ENCODE data around the gene CNTN4.
"Not testable (repeated sequence)": the region's sequence is repeated elsewhere in the genome, so short reads cannot be mapped to it uniquely, and the experiment has no call there.

CNTN4 gene

DNA sequence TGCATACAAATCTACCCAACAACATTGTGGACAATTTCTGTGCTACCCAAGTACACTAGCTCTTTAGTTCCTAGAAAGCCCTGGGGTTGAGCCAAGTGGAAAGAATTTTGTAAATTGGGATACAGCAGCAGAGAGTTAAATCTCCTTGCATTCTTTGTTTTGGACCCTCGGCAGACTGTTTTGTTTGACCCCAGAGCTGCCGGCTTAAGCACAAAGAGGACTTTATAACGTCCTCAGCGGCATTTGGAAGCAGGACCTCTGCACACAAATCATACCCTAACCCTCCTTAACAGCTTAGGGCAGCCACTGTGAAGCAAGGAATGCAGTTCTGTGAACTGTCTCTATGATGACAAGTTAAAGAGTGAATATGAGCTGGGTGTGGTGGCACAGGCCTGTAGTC is 415.3 kb downstream of the CNTN4 start:
- no peak overlapping the region for H3K4me3 ChIP-seq (ENCODE audit: low read depth, low read length)
- TF ChIP-seq, protein P1, sequence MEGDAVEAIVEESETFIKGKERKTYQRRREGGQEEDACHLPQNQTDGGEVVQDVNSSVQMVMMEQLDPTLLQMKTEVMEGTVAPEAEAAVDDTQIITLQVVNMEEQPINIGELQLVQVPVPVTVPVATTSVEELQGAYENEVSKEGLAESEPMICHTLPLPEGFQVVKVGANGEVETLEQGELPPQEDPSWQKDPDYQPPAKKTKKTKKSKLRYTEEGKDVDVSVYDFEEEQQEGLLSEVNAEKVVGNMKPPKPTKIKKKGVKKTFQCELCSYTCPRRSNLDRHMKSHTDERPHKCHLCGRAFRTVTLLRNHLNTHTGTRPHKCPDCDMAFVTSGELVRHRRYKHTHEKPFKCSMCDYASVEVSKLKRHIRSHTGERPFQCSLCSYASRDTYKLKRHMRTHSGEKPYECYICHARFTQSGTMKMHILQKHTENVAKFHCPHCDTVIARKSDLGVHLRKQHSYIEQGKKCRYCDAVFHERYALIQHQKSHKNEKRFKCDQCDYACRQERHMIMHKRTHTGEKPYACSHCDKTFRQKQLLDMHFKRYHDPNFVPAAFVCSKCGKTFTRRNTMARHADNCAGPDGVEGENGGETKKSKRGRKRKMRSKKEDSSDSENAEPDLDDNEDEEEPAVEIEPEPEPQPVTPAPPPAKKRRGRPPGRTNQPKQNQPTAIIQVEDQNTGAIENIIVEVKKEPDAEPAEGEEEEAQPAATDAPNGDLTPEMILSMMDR (IDR thresholded peaks at IDR 0.05; ENCODE audit: low read depth, low read length) = no peak
- no peak for DNase-seq (ENCODE audit: low read depth, low spot score)
- in situ Hi-C loops (cut with HindIII; ENCODE audit: low sequenced_read_pairs) = no loop called here

DNA sequence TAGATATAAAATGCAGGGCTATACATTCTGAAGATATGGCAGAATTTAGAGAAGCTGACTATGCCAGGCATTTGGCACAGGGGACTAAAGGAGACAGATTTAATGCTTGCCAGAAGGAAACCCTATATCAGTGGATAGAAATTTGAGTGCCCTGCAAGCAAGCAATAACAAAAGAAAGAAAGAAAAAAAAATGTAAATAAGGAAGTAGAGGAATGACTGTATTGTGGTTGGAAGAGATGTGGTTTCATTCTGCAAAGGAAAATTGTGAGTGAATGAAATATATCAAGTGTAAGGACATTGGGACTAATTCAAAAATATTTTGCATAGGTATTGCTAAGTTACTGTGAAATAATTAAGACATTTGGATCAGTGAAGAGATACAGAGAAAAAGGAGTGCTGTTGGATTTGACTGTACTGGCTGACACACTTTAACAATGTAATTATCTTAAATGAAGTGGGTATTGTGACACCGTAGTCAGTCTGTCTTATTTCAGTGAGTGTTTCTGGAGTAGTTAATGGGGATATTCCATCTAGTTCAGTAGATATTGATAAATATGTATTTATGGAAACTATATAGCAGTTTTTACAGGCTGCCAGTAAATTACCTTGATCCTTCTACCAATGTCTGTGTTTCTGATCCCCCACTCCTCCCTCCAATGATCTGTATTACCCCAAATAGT is 418.2 kb downstream of the CNTN4 start:
- no peak for DNase-seq (ENCODE audit: low read depth, low spot score)
- no peak overlapping the region for H3K4me3 ChIP-seq (ENCODE audit: low read depth, low read length)
- in situ Hi-C loops (cut with HindIII; ENCODE audit: low sequenced_read_pairs) = no loop called here
- TF ChIP-seq, protein P1 (IDR thresholded peaks at IDR 0.05; ENCODE audit: low read depth, low read length) = no peak

DNA sequence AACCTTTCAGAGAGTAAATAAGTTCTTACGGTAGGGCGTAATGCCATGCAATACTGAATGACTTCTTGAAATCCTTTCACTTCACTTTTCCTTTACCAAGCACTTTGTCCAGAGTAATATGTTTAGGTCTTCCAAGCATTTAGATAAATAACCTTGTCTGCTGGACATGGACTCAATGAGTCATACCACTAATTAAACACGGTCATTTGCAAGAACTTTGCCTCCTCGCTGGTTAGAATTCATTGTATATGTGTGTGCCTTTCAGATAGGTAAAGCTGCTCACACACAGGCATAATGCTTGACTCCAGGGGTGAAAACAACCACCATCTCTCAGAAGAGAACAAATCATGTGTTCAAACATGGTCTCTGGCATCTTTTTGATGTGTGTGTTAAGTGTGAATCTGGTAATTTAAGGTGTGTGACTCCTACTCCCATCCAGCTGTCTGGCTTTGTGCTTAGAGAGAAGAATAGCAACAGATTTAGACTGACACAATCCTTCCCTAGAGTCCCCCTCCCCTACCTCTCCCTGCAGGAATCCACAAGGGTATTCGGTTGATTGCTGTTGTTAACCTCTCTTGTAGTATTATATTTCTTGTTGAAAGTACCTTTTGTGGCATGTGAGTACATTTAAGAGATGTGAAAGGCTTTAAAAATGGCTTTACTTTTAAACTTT is 419.0 kb downstream of the CNTN4 start:
- no peak for DNase-seq (ENCODE audit: low read depth, low spot score)
- in situ Hi-C loops (cut with HindIII; ENCODE audit: low sequenced_read_pairs) = no loop called here
- TF ChIP-seq, protein P1 (IDR thresholded peaks at IDR 0.05; ENCODE audit: low read depth, low read length) = no peak
- no peak overlapping the region for H3K4me3 ChIP-seq (ENCODE audit: low read depth, low read length)

DNA sequence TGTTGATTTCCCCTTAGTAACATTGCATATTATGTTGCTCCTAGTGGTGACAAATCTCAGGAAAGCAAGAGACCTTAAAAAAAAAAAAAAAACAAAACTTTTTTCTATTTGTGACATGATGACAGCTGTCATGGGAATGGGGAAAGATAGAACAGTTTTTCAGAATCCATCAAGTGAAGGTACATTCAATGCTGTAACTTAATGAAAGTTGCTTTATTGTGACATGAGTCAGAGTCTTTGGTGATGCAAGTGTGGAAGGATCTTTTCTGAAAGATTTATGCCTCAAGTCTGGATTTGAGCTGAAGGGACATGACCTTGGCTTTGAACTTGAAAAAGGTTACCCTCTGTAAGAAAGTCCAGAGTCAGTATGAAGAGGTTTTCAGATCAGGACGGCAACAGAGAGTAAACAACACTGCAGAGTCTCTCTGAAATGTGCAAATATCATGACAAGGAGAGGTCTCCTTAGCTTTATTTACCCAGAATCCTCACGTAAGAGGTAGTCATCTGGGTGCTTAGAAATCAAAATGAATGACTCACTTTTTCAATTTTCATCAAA is 424.7 kb downstream of the CNTN4 start:
- no peak overlapping the region for H3K4me3 ChIP-seq (ENCODE audit: low read depth, low read length)
- TF ChIP-seq, protein P1 (IDR thresholded peaks at IDR 0.05; ENCODE audit: low read depth, low read length) = no peak
- in situ Hi-C loops (cut with HindIII; ENCODE audit: low sequenced_read_pairs) = no loop called here
- DNase-seq (ENCODE audit: low read depth, low spot score) = no peak

DNA sequence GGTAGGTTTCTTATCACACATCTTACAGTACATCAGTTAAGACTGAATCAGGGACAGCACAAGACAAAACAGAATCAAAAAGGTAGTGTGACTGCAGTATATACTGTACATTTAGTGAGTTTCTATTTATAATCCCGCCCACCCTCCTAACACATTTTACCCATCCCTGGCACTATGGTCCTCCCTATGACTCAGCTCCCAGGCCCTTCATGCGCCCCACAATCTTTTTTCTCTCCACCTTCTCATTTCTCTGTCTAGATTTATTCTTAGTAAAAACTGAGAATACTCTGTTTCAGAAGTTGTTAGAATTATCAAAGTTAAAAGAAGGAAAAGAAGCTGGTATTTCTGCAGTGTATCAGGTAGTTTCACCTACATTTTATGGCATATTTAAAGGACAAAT is 427.3 kb downstream of the CNTN4 start:
- no peak for DNase-seq (ENCODE audit: low read depth, low spot score)
- TF ChIP-seq, protein P1 (IDR thresholded peaks at IDR 0.05; ENCODE audit: low read depth, low read length) = no peak
- H3K4me3 ChIP-seq (ENCODE audit: low read depth, low read length) = no peak overlapping the region
- in situ Hi-C loops (cut with HindIII; ENCODE audit: low sequenced_read_pairs) = no loop called here

DNA sequence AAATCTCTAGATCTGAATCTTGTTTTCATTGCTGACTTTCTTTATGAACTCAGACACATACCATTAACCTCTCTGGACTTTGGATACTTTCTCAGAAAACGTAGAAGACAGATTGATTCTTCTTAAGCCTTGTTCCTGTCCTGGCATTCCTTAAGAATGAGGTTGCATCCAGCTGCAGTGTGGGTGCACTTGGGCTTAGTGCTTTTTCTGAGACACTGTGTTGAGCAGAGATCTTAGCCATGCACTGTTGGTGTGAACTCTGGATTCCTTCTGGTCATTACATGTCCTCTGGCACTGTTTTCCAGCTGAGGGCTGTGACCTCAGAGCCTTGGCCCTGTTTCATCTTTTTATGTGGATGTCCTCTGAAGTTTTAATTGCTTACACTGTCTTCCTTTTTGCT is 428.3 kb downstream of the CNTN4 start:
- TF ChIP-seq, protein P1 (IDR thresholded peaks at IDR 0.05; ENCODE audit: low read depth, low read length) = no peak
- no peak for DNase-seq (ENCODE audit: low read depth, low spot score)
- no peak overlapping the region for H3K4me3 ChIP-seq (ENCODE audit: low read depth, low read length)
- in situ Hi-C loops (cut with HindIII; ENCODE audit: low sequenced_read_pairs) = no loop called here

DNA sequence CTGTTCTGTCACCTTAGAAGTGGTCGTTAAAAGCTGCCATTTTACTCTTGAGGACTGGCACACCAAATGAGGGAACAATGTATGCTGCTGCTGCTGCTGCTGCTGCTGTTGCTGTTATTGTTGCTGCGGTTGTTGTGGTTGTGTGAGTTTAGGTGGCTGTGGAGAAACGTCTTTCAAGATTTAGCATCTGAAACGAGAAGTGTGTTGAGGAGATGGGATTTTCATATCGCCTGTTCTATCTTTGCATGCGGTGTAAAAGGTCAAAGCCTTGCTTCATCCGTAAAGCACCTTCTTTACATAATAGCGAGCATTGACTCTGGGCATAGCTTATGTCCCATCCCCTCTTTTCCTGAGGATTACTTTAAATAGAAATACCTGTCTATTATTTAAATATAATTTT is 428.7 kb downstream of the CNTN4 start:
- DNase-seq (ENCODE audit: low read depth, low spot score); H3K4me3 ChIP-seq (ENCODE audit: low read depth, low read length); in situ Hi-C loops (cut with HindIII; ENCODE audit: low sequenced_read_pairs): not testable (repeated sequence)

DNA sequence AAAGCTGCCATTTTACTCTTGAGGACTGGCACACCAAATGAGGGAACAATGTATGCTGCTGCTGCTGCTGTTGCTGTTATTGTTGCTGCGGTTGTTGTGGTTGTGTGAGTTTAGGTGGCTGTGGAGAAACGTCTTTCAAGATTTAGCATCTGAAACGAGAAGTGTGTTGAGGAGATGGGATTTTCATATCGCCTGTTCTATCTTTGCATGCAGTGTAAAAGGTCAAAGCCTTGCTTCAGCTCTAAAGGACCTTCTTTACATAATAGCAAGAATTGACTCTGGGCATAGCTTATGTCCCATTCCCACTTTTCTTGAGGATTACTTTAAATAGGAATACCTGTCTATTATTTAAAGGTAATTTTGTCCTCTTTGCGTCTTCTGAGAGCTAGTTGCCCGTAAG is 436.1 kb downstream of the CNTN4 start:
- DNase-seq (ENCODE audit: low read depth, low spot score); in situ Hi-C loops (cut with HindIII; ENCODE audit: low sequenced_read_pairs); H3K4me3 ChIP-seq (ENCODE audit: low read depth, low read length): not testable (repeated sequence)

All from astrocyte of the spinal cord (primary cell).